Measurements from ENCODE around the gene CDC42BPA. TPM values are rescaled to one million over a fixed set of nuclear protein-coding genes. Genes with fewer than 3 reads are reported as not detected.

CDC42BPA gene
- total RNA-seq, 1 experiment from 2014 or later, result 30.1 TPM

DNA sequence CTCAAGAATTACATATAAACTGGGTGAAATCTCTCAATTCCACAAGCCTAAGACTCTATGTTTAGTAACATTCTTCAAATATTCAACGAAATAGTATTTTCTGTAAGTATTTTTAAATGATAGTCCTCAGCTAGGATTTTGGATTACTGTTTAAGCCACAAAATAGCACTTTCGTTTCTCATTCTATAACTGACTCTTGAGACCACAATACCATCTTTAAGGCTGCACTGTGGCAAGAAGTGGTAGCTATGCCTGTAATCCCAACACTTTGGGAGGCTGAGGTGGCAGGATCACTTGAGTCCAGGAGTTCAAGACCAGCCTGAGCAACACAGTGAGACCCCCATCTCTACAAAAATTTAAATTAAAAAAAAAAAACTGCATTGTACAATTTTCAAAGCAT is 126.7 kb downstream of the CDC42BPA start:
- H2BK120ac ChIP-seq (ENCODE audit: low read depth, low read length, poor library complexity, severe bottlenecking), result no peak overlapping the region
- no peaks in the 10 kb centered on the region for H3K79me2 ChIP-seq (ENCODE audit: insufficient read depth, low read length)
- H3K27me3 ChIP-seq (ENCODE audit: insufficient read depth, low read length), result no peaks in the 10 kb centered on the region
- Mint-ChIP-seq H3K4me1 (peaks cover 0 to 9% of the 10 kb centered on the region in 2 experiments; a peak in 3 of 4 replicates), H3K27me3 (ENCODE audit: low read depth) (no peaks in the 10 kb centered on the region), H3K4me3 (no peak overlapping the region), H3K27ac (no peak overlapping the region), H3K9me3 (no peaks in the 10 kb centered on the region), H3K36me3 (ENCODE audit: insufficient read depth in 1 of 3, low read depth in 3 of 3) (peaks cover 5 to 17% (median 6%) of the 10 kb centered on the region in 3 experiments; a peak in 6 of 7 replicates)
- H2AFZ ChIP-seq (ENCODE audit: low read length), result no peak overlapping the region
- no peak overlapping the region for H4K91ac ChIP-seq (ENCODE audit: insufficient read length, low read depth, low read length)
- no peak overlapping the region for H3K9ac ChIP-seq (ENCODE audit: extremely low read depth, insufficient read length, low read length)
- no peak overlapping the region for H4K5ac ChIP-seq (ENCODE audit: insufficient read length, low read depth, low read length)
- no peaks in the 10 kb centered on the region for H4K20me1 ChIP-seq (ENCODE audit: control insufficient read depth, insufficient read depth, insufficient read length)
- H2AK5ac ChIP-seq (ENCODE audit: insufficient read length, low read length), result no peak overlapping the region
- no peak overlapping the region for H2BK20ac ChIP-seq (ENCODE audit: low read depth, low read length, poor library complexity, severe bottlenecking)
- H3K56ac ChIP-seq (ENCODE audit: insufficient read length, low read depth, low read length), result no peak overlapping the region
- H3T11ph ChIP-seq (ENCODE audit: low read length), result no peak overlapping the region
- no peak overlapping the region for H2BK5ac ChIP-seq (ENCODE audit: insufficient read length, low read length)
- no peak overlapping the region for H3K27ac ChIP-seq (ENCODE audit: insufficient read length, low read depth, low read length)
- H3K4ac ChIP-seq (ENCODE audit: low read depth, low read length), result no peak overlapping the region
- H3K4me2 ChIP-seq (ENCODE audit: insufficient read depth, insufficient read length, low read length), result no peak overlapping the region
- H3K9me3 ChIP-seq (ENCODE audit: control insufficient read depth, low read depth, low read length), result no peaks in the 10 kb centered on the region
- H2BK12ac ChIP-seq (ENCODE audit: insufficient read length, low read depth, low read length), result no peak overlapping the region
- TF ChIP-seq, protein P1, sequence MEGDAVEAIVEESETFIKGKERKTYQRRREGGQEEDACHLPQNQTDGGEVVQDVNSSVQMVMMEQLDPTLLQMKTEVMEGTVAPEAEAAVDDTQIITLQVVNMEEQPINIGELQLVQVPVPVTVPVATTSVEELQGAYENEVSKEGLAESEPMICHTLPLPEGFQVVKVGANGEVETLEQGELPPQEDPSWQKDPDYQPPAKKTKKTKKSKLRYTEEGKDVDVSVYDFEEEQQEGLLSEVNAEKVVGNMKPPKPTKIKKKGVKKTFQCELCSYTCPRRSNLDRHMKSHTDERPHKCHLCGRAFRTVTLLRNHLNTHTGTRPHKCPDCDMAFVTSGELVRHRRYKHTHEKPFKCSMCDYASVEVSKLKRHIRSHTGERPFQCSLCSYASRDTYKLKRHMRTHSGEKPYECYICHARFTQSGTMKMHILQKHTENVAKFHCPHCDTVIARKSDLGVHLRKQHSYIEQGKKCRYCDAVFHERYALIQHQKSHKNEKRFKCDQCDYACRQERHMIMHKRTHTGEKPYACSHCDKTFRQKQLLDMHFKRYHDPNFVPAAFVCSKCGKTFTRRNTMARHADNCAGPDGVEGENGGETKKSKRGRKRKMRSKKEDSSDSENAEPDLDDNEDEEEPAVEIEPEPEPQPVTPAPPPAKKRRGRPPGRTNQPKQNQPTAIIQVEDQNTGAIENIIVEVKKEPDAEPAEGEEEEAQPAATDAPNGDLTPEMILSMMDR (conservative IDR thresholded peaks at IDR 0.05), result no peak
- no peak for DNase-seq
- no peaks in the 10 kb centered on the region for H3K23me2 ChIP-seq (ENCODE audit: insufficient read length, low read depth, low read length, poor library complexity, severe bottlenecking)
- H4K8ac ChIP-seq (replicated peaks; ENCODE audit: insufficient read length, low read depth, low read length), result no peak overlapping the region
- H3K4me1 ChIP-seq (ENCODE audit: insufficient read depth, low read length), result no peaks in the 10 kb centered on the region
- H3K14ac ChIP-seq (ENCODE audit: insufficient read depth, low read length), result no peak overlapping the region
- no peak overlapping the region for H3K18ac ChIP-seq (ENCODE audit: insufficient read length, low read depth, low read length)
- no peak overlapping the region for H2BK15ac ChIP-seq (ENCODE audit: low read depth, low read length)
- H3K79me1 ChIP-seq (ENCODE audit: insufficient read depth, low read depth, low read length, poor library complexity, severe bottlenecking), result peaks cover 1% of the 10 kb centered on the region
- WGBS (ENCODE audit: extremely low coverage, insufficient read length, low lambda C conversion rate), result no CpG with 5 or more reads among the region's 2 CpGs
- no peak overlapping the region for H3K23ac ChIP-seq (ENCODE audit: insufficient read length, low read depth, low read length)

All from H9 (cell line).